ENCODE data around the gene CEMIP.

The CEMIP gene

DNA sequence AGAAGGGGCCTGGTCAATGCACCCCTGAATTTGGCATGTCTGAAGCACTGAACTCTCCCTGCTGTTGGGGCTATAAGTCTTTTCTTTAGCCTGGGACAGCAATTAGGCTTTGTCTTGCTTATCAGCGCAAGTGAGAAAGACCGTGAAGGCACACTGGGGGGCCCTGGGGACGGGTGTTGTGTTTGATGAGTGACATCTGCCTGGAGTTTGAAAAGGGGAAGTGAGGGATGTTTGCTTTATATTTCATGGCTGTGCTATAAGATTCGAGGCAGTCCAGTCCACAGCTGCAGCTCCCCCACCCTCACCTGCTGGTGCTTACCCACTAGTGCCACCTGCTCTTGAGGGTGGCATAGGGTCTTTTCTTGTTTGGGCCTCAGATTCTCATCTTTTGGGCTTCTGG lies 44.8 kb downstream of the CEMIP start:
- DNase-seq (ENCODE audit: low spot score), result no peak

DNA sequence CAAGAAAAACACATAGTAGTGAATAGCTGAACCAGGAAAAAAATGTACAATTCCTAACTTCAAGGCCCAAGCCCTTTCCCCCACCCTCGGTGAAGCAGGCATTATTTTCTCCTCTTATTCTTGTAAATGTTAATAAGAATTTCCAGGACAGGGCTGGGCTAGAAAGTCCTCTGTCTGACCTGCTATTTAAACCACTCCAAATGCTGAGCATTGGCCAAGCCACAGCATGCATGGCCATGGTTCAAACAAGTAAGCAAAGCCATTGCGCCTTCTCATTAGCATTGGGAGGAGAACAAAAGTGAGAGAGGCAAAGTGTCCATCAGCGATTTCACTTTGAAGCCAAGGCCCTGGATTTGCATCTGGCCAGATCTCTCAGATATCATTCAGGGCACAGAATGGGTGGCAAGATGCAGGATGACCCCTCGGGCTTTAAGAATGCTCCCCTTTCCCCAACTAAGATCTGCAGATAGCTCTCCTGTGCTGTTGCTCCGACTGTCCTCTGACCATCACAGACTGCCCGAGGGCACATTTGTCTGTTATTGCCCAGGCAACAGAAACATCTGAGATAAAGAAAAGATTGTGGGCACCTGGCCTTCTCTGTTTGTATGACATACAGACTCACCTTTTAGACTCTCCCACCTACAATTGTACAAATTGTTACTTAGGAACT lies 46.3 kb downstream of the CEMIP start:
- peak; percentile 14 for DNase-seq (ENCODE audit: low spot score)

DNA sequence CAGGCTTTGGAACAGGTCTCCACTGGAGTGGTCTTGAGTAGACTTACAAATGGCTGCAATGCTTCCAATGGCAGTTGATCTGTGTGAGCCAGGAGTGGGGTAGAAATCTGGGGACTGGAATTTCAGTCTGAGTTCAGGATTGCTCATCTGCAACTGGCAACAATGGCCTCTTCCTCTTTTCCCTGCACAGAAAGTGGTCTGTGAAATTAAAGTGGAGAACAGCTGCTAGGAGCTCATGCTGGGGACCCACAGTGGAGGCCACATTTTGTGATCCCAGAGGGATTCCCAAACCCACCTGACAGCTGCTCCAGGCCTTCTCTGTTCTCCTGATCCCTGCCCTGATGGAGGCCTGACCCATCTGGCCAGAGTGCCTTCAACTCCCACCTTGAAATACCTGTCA lies 49.6 kb downstream of the CEMIP start:
- no peak for DNase-seq (ENCODE audit: low spot score)

DNA sequence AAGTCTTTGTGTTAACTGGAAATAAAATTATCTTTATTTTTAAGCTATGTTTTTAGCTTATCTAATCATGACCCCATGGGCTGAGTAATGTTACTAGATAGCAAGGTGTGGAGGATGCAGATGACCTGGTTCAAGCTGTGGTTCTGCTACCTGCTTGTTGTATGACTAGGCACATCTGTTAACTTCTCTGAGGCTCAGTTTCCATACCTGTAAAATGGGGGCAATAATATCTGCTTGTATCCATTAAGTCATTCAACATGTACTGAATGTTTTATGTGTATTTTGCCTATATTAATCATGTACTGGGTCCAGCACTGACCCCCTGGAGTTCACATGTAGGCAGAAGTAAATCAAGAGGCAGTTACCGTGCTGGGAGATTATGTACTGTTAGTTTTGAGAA lies 51.5 kb downstream of the CEMIP start:
- DNase-seq (ENCODE audit: low spot score), result no peak

DNA sequence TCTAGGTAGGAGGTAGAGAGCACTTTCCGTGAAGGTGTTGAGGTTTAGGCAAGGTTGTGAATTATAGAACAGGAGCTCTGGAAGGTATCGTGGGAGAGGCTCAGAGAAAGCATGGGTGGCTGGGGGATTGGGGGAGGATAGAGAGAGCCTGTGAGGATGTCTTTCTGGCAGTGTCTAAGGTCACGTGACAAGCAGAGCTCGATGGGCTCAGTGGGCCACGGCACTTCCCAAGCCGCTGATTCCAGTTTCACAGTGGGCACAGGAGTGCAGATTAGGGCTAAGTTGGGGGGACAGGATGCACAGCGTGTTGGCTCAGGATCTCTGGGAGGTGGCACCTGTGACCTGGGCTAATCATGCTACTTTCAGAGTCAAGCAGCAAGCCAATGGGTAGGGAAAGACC lies 52.0 kb downstream of the CEMIP start:
- no peak for DNase-seq (ENCODE audit: low spot score)

DNA sequence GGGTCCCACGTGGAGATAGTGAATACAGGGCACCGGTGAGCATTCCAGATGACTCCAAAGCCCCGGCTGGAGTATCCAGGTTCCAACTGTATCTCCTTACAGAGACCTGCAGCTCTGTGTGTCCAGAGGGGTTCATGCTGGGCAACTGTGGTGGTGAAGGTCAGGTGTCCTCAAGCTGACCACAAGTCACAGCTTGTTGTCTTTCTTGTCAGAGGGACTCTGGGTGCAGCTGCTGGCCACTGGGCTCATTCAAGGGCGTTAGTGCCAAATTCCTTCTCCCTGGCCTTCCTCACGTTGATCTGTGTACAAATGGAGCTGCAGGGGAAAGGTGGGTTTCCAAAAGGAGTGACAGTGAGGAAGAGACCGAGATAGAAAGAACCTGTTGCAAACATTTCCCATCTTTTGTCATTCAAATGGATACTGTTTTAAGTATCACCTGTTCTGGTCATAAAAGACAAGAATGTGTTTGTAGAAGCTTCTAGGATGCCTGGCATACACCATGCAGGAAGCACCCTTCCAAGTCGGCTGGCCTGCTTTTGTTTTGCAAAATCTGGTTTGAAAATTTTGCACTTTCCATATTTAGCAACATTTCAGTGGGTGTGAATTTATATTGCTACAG lies 52.5 kb downstream of the CEMIP start:
- no peak for DNase-seq (ENCODE audit: low spot score)

DNA sequence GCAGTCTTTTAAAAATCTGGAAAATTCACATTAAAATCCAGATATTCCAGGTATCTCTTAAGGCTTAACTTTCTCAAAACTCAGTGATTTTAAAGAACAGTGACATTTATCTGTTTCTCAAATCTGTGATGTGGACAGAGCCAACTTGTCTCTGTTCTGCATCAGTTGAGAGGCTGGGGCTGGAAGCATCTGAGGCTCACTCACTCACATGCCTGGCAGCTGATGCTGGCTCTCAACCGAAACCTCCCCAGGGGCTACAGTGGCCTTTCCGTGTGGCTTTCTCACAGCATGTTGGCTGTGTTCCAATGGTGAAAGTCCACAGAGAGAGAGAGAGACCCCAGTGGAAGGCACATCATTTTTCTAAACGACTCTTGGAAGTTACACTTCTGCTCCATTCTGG lies 53.5 kb downstream of the CEMIP start:
- no peak for DNase-seq (ENCODE audit: low spot score)

DNA sequence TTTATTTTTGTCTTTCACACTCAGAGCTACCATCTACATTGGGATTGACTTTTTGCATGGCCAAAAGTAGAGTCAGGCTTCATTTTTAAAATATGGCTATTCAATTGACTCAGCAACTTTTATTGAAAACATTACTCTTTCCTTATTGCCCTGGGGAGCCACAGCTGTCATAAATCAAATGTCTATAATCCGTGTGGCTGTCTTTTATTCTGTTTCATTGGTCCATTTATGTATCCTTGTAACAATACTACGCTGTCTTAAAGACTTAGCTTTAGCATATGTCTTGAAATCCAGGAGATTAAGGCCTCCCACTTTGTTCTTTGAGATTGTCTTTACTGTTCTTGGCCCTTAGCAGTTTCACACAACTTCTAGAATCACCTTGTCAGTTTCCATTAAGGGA lies 55.2 kb downstream of the CEMIP start:
- DNase-seq (ENCODE audit: low spot score), result no peak

DNA sequence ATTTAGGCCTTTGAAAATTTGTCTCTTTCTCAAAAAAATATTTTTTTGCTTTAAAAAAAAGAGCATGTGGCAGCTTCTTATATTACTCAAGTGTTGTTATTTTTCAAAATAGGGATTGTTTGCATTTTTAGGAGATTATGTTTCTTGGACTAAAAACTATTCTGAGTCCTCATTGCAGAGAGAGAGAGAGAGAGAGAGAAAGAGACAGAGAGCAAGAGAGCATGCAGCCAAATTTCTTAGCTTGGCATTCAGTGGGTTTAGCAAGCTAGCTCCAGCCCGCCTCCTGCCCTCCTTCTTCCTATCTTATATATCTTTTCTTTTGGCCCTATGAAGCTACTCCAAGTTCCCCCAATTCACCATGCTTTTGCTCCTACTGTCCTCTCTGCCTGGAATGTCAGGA lies 55.7 kb downstream of the CEMIP start:
- DNase-seq (ENCODE audit: low spot score), result no peak

DNA sequence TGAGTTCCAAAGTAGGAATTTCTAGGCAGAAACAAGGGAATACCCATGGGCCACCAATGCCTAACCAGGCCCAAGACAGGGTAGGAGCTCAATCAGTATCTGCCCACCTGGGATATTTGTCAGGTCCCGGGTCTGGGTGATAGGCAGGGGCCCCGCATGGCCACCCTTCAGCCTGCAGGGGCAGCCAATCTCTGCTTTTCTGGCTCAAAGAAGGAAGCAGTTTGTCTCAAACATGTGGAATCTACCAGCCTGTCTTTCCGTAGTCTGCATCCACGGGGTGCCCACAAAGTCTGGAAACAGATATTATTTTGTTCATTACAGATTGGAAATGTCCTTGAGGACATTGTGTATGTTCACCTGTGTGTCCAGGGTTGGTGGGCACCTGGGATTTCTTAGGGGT lies 56.2 kb downstream of the CEMIP start:
- DNase-seq (ENCODE audit: low spot score), result no peak

DNA sequence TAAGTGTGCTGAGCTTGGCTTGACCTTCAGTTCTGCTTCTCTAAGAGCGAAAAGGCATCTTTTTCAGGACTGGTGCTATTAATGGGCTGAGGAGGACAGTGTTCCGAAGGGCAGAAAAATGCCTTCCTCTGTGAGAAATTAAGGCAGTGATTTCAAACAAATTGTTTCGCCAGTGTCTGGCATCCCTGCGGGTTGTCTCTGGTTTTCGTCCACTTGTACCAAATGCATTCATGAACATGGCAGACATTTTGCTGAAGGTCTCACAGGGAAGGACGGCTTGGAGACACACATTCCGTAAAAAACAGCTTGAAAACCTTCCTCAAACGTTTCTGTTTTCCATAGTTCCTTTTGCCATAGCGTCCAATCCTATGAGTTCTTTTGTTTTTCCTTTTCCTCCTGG lies 57.1 kb downstream of the CEMIP start:
- DNase-seq (ENCODE audit: low spot score), result no peak

DNA sequence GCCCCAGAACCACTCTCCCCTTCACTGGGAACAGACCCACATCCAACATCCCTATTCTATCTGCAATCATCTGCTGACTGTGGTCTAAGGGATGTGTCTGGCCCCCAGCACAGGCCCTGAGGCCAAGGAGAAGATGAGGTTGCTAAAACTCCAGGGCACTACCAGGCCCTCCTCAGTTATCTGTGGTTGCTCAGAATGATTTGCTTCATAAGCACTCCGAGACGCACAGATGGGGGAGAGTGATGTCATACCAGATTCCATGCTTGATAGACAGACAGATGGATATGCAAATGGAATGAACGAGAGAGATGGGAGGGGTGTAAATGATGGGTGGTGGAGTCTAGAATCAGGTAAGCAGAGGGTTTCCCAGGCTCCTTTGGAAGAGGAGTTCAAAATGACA lies 57.8 kb downstream of the CEMIP start:
- DNase-seq (ENCODE audit: low spot score), result no peak

DNA sequence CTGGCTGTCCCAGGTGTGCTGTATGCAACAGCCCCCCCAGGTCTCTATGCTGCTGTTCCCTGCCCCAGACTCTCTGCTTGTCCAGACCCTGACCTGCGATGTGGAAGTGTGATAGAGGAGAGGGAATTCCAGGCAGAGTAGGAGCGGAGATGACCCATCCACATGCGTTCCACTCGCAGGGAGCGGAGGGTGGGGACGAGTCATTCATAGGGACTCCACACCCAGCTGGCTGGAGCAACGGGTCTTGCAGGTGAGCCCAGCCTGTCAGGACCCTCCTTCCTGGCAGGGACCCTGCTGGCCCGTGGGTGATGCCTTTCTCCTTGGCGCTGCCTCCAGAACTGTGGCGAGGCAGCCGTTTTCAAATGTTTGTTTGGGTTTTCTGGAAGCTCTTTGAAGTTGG lies 58.8 kb downstream of the CEMIP start:
- DNase-seq (ENCODE audit: low spot score), result no peak

DNA sequence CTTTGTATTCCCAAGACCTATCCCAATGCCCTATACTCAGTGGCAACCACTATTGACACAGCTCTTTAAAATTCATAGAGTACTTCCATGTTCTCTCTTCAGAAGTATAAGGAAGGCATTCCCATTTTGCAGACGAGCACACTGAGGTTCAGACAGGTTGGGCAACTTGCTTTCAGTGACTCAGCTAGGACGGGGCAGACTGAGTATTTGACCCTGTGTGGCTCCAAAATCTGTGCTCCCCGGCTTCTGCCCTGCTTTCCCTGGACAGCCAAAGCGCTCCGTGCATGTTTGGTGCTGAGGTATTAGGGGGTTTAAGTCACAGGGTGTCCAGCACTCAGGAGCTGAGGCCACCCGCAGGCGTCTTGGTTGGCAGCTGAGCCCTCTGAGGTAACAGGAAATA lies 59.5 kb downstream of the CEMIP start:
- DNase-seq (ENCODE audit: low spot score), result no peak

DNA sequence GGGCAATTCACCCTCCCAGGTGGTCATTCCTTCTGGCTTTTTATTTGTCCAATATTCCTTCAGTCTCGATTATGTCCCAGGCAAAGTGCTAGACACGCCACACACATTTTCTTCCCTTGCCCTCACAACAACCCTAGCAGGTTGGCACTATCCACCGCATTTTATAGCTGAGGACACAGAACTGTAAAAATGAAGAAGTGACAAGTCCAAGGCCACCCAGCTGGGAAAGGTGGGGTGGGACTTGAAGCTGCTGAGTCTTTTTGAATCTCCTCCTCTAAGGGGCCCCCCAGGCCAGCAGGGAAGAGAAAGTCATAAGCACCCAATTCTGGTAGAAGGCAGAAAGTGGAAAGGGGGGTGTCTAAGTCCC lies 60.6 kb downstream of the CEMIP start:
- DNase-seq (ENCODE audit: low spot score), result no peak

DNA sequence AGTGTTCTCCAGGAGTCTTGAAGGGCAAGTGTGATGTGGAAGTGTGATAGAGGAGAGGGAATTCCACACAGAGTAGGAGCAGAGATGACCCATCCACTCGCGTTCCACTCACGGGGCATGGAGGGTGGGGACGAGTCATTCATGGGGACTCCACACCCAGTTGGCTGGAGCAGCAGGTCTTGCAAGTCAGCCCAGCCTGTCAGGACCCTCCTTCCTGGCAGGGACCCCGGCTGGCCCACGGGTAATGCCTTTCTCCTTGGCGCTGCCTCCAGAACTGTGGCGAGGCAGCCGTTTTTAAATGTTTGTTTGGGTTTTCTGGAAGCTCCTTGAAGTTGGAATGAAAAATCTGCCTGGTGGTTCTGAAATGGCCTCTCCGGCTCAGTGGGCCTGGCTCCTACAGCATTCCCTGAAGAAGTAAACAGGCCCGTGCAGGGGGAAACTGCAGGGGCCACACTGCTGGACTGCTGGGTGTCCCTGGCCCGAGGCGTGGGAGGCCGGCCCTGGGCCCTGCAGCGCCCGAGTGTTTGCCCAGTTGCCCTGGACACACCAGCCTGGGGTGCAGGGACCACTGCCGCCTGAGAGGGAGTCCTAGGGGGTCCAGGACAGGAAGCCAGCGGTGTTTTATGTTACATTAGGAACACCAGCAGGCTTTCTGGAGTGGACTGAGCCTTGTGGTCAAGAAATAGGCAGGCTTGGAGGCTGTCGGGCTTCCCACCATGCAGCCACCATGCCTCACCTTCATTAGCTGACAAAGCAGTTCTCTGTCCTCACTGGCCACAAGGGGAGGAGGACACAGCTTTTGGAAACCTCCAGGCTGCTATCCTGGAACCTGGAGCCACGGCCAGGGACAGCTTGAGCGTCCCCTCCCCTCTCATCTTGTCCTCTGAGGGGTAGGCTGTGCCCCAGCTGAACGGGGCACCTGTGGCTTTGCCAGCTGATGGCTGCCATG lies 61.3 kb downstream of the CEMIP start:
- no peak for DNase-seq (ENCODE audit: low spot score)

DNA sequence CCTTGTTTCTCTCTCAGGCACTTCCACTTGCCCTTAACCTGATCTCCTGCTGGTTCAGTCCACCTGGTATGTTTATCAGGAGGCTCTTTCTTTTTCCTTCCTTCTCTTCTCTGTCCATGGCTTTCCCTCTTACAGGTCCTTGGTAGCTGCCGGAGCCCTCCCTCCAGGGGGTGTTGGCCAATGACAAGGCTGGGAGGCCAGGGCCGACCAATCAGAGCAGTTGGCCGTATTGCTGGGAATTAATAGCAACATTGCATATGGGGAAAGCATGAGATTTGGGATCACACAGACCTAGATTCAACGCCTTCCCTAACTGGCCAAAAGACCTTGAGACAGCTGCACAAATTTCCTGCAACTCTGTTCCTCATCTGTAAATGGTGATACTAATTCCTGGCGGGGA lies 62.4 kb downstream of the CEMIP start:
- DNase-seq (ENCODE audit: low spot score), result no peak

DNA sequence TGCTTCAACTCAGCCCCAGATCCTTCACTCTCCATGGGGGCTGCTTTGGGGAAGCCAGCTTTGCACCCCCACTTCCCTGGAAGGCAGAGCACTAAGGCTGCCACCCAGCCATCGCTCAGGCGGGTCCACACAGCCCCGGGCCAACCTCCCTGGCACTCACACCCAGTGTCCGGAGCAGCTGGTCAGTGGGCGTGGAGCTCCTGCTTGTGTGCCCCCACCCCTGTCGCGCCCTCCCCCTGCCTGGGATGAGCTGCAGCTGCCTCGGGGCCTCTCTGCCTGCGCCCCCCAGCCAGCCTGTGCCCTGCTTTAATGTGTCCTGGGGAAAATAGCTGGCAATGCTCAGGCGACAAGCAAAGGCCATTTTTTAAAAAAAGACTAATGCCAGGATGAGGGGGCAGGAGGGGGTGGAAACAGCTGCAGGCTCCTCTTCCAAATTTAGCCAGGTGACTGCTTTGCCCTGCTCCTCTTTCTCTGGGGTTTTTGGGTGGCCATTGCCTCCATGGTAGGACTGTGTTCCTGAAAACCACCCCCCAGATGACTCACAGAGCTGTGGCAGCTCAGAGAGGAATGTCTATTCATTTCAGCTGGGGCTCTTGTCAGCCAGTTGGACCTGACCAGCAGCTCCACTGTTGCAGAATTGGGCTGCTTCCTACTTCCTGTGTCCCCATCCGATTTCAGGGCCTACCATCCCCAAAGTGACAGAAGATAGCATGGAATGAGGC lies 65.0 kb downstream of the CEMIP start:
- no peak for DNase-seq (ENCODE audit: low spot score)

DNA sequence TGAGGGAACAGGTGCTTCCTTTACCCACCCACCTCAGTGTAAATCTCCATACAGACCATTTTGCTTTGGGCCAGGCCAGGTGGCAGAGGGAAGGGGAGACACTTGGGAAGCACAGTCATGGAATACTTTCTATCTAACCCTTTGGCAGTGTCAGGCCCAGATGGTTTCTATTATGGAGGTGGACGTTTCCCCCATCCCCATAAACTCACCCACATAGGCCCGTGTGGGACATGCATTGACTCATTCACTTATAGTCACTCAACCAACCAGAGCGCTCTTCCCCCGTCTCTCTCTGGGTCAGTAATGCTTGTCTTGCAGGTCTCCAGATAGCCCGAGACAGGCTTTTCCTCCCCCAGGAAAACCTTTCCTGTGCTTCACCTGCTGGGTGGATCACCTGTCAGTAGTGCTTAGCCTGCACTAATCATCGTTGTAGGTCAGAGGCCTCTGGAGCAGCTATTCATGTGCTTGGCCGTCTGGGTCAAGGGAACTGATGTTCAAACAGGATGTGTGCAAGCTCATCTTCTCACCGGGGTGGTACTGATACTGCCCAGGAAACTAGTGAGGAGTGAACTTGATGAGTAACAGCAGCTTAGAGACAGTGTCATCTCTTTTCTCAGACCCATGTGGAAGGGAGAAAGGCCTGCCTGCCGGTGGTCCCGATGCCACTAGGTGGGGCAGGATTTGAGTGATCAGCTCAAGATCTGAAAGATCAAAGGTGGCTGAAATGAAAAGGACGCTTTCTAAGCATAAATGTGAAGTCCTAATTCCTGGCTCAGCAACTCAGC lies 67.1 kb downstream of the CEMIP start:
- no peak for DNase-seq (ENCODE audit: low spot score)

DNA sequence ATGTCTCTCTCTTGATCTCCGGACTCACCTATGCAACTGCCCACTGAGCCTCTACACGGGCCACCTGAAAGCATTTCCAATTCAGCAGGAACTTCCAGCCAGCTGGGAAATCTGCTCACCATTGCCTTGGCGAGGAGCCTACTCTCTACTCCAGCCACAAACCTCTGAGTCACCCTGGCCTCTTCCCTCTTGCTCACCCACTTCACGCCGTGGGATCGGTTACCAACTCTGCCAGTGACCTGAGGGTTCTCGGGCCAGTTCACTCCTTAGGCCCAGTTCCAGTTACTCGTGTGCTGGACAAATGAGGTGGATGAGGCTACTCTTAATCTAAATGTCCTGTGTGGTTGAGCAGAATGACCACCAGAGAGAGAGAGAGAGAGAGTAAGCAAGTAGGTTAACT lies 70.1 kb downstream of the CEMIP start:
- no peak for DNase-seq (ENCODE audit: low spot score)

DNA sequence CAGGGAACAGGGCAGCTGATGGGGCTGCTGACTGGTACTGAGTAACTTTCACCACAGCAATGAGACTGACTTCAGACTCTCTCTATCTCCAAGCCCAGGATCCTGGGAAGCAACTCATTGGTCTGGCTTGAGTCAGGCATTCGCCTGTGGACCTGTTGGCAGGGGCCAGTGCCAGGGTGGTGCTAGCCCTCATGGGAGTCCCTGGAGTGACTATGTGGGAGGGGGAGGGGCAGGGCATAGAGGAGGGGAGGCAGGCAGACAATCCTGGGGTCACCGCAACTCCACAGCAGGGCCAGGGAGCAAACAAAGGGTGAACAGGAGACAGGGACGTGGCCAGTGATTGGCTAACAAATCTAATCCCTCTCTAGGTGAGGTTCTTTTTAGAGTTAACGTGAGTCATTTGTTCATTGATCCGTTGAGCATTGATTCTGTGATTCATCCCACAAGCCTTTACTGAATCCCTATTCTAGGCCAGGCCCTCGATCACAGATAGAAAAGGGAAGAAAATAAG lies 71.8 kb downstream of the CEMIP start:
- no peak for DNase-seq (ENCODE audit: low spot score)

DNA sequence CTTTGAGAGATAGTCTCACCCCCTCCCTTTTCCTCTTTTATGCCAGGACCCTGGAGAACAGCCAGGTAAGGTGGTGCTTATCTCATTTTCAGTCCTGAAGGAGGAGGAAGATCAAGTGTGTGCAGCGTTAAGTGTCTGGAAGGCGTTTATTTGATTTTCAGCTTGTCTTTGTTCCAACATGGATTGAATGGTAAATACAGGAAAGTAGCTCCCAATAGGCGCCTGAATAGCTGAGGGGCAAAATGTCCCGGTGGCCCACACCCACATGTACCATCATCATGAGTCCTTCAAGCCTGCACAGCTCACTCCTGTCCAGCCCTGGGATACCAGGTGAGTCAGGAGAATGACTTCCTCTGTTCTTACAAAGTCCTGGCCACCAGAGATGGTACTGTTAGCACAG lies 73.5 kb downstream of the CEMIP start:
- no peak for DNase-seq (ENCODE audit: low spot score)

Measured in putamen (tissue), 1 donor.